Measurements from ENCODE around the gene PCED1B.

Gene PCED1B

GRCh38 chr12:47122602-47123001 is 43.2 kb downstream of the PCED1B start:
- no peak for DNase-seq (ENCODE audit: low spot score)

- DNase-seq (ENCODE audit: low spot score), result no peak
Observed at GRCh38 chr12:47123730-47124129, 44.3 kb downstream of the PCED1B start.

- peak; percentile 6 for DNase-seq (ENCODE audit: low spot score)
Observed at GRCh38 chr12:47124451-47124850, 45.0 kb downstream of the PCED1B start.

- DNase-seq (ENCODE audit: low spot score), result no peak
Observed at GRCh38 chr12:47126246-47126645, 46.8 kb downstream of the PCED1B start.

GRCh38 chr12:47131011-47131410 is 51.6 kb downstream of the PCED1B start:
- no peak for DNase-seq (ENCODE audit: low spot score)

- DNase-seq (ENCODE audit: low spot score), result no peak
Observed at GRCh38 chr12:47134005-47134404, 54.6 kb downstream of the PCED1B start.

- no peak for DNase-seq (ENCODE audit: low spot score)
Observed at GRCh38 chr12:47135578-47135977, 56.2 kb downstream of the PCED1B start.

GRCh38 chr12:47139000-47139681 is 59.7 kb downstream of the PCED1B start:
- no peak for DNase-seq (ENCODE audit: low spot score)

GRCh38 chr12:47141459-47141858 is 62.0 kb downstream of the PCED1B start:
- DNase-seq (ENCODE audit: low spot score), result no peak

GRCh38 chr12:47144769-47145168 is 65.3 kb downstream of the PCED1B start:
- no peak for DNase-seq (ENCODE audit: low spot score)

GRCh38 chr12:47145188-47145587 is 65.8 kb downstream of the PCED1B start:
- DNase-seq (ENCODE audit: low spot score), result no peak

- DNase-seq (ENCODE audit: low spot score), result no peak
Observed at GRCh38 chr12:47147739-47148138, 68.3 kb downstream of the PCED1B start.

- no peak for DNase-seq (ENCODE audit: low spot score)
Observed at GRCh38 chr12:47149146-47149545, 69.7 kb downstream of the PCED1B start.

- DNase-seq (ENCODE audit: low spot score), result no peak
Observed at GRCh38 chr12:47152095-47152494, 72.7 kb downstream of the PCED1B start.

GRCh38 chr12:47155457-47156166 is 76.2 kb downstream of the PCED1B start:
- DNase-seq (ENCODE audit: low spot score), result no peak

- no peak for DNase-seq (ENCODE audit: low spot score)
Observed at GRCh38 chr12:47156167-47156736, 76.8 kb downstream of the PCED1B start.

GRCh38 chr12:47158792-47159191 is 79.4 kb downstream of the PCED1B start:
- no peak for DNase-seq (ENCODE audit: low spot score)

- DNase-seq (ENCODE audit: low spot score), result no peak
Observed at GRCh38 chr12:47159348-47159747, 79.9 kb downstream of the PCED1B start.

- no peak for DNase-seq (ENCODE audit: low spot score)
Observed at GRCh38 chr12:47160316-47161244, 81.2 kb downstream of the PCED1B start.

- DNase-seq (ENCODE audit: low spot score), result no peak
Observed at GRCh38 chr12:47164116-47164515, 84.7 kb downstream of the PCED1B start.

GRCh38 chr12:47164724-47165439 is 85.5 kb downstream of the PCED1B start:
- DNase-seq (ENCODE audit: low spot score), result no peak

GRCh38 chr12:47165934-47166333 is 86.5 kb downstream of the PCED1B start:
- no peak for DNase-seq (ENCODE audit: low spot score)

All from RKO (cell line).